OCI-M1 (cell line): ENCODE results near the gene DDX17.

Experiments
- DNase-seq: peaks from one replicate; lab custom pipeline; 2025; lab: John Stamatoyannopoulos, UW

The DDX17 gene

GRCh38 chr22:38448945-38449745 lies 57.0 kb downstream of the DDX17 start:
- no peak for DNase-seq

GRCh38 chr22:38446018-38446601 lies 60.0 kb downstream of the DDX17 start:
- DNase-seq = no peak

- DNase-seq = no peak
These were observed 61.3 kb downstream of the DDX17 start for GRCh38 chr22:38444783-38445182.

DNA sequence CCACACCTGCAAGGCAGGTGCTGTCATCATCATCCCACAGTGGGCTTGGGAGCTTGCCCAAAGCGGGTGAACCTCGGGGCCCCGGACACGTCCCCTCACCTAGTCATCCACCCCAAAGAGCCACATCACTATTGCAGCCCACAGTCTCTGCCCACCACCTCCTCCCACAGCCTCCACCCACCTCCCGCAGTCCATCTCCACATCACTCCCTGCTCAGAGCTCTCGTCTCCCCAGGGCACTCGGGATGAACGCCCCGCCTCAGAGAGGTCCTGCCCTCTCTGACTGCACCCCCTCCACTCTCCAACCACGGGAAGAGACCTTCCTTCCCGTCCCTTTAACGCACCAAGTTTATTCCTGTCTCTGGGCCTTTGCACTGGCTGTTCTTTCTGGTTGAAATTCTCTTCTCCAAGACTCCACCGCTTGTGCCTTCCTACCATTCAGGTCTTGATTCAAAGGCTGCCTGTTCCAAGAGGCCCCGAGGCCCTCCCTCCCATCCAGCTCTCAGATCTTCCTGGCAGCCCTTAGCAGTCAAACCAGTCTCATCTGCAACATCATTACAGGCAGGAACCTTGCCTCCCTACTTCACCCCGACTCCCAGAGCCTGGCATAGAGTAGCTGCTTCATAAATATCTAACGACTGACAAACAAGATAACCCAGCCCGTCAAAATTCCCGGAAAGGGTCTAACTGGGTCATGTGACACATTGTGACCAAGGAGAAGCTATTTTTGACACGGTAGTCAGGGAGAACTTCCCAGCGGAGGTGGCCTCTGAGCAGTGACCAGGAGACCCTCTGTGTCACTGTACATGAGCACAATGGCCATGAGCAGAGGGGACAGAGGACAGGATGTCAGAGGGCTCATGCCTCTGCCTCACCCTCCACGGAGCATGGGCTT lies 62.2 kb downstream of the DDX17 start:
- peak; percentile 57 for DNase-seq

GRCh38 chr22:38442967-38443627 lies 63.0 kb downstream of the DDX17 start:
- DNase-seq = no peak

DNA sequence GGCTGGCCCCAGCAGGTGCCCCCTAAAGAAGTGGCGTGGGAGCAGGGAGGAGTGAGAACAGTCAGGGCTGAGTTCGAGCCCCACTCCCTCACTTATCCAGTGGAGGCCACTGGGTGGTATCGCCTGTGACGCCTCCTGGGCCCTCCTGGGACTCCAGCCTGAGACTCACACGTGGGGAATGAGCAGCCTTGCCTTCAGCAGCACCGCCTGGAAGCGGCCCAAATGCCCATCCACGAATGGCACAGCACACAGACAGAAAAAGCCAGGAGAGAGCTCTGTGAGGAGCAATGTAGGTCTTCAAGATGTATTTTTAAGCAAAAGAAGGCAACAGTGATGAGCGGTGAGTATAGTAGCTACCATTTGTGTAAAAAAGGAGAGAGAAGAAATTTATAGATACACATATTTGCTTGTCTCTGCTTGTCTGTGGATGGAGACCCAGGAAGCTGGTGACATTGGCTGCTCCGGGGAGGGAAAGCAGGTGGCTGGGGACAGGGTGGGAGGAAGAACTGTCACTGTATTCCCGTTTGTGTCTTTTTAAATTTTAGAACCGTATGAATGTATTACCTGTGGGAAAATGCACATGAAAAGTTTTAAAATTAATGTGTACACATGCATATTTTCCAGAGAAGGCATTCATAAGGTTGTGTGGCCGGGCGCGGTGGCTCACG lies 64.4 kb downstream of the DDX17 start:
- no peak for DNase-seq

GRCh38 chr22:38440747-38441350 lies 65.3 kb downstream of the DDX17 start:
- DNase-seq = no peak

DNA sequence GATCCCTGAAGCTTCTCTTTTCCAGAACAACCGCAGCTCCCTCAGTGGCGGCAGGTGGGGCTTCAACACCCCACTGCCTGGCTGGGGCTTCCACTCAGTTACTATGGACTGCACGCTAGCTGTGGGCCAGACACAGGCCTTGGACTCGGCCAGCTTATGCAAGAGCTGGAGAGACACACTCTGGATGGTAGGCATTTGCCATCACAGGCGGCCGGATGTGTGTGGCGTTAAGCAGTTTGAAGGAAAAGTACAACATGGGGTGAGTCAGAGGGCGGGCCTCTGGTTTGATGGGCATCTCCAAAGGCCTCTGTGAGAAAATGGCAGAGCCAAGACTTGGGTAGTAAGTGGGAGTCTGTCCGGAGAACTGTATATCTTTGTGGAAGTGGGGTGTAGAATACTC lies 68.7 kb downstream of the DDX17 start:
- DNase-seq = no peak

DNA sequence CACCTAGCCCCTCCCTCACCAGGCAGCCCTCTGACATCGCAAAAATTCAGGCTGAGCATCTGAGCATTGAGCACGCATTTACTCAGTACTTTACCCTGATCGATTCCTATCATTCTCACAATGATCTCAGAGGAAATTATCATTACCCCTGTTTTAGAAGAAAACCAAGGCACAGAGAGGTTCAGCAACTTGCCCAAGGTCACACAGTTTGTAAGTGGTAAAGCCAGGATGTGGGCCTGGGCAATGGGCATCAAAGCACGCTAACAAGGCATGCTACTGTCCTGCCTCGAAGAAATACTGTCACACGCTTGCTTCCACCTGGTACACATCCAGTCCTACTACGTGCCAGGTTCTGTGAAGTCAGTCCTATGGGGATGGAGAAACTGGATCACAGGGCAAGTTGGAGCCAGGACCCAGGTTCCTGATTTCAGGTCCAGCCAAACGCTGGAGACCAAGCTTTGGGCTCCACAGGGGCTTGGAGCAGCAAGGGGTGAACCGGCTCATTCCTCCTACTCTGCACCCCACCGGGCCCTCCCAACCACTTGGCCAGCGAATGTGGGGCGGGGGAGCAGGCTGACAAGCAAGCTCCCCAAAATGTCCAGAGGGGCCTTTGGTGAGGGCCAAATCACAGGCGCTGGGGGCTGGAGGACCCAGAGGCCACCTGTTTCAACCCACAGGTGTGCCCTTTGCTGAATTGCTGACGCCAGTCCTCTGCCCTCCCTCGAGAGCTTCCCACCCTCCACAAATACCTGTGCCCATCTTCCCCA lies 69.3 kb downstream of the DDX17 start:
- no peak for DNase-seq

- no peak for DNase-seq
These were observed 70.1 kb downstream of the DDX17 start for GRCh38 chr22:38435965-38436364.

- peak; percentile 20 for DNase-seq
These were observed 71.1 kb downstream of the DDX17 start for GRCh38 chr22:38435010-38435409.

DNA sequence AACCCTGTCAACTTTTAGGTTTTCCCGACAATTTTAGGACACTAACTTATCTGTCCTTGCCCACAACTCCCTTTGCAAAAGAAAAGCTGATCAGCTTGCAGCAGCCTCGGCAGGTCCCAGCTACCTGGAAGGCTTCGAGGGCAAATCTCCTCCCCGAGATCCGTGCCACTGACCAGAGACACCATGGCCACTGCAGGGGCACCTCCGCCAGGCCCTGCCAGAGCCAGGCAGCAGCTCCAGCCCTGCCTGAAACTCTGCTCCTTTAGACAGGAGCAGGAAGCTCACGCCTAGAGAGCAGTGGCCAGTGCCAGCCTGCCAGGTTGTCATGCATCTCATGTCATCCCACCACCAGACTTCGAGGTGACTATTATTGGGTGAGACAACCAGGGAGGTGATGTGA lies 72.2 kb downstream of the DDX17 start:
- DNase-seq = no peak
